H1 (cell line): ENCODE data around the gene YIPF2. TPM values are rescaled to one million over a fixed set of nuclear protein-coding genes. Genes with fewer than 3 reads are reported as not detected.
A peak's percentile ranks its signal among the peaks of the same experiment; 100 is the strongest.

ENCODE experiments used
- CTCF ChIA-PET: fragments of 300-600 bp; sonication (Branson Sonifier 250); formaldehyde crosslinking; loops from one replicate; lab custom pipeline; 2021; ENCODE audit not compliant: partially characterized antibody; lab: Charles Lee
- POLR2A ChIA-PET: fragments of 300-600 bp; sonication (Branson Sonifier 250); formaldehyde crosslinking; loops from one replicate; lab custom pipeline; 2021; ENCODE audit warnings: inconsistent platforms; ENCODE audit not compliant: partially characterized antibody; lab: Charles Lee
- DNase-seq, 2 experiments: peaks; one replicate each; pipeline versions ENCODE4 v3.0.0 to v3.0.0-alpha.2; 2010 to 2022; ENCODE audit warnings: low spot score in 2 of 2, low read depth in 1 of 2, mixed read lengths in 1 of 2
- FAIRE-seq: peaks from 2 replicates; lab custom pipeline; 2011; peaks lifted over from hg19 to GRCh38; lab: Jason Lieb, UNC
- H2AFZ ChIP-seq: 2 replicates; pipeline ENCODE4 v1.8.1; 2012; ENCODE audit warnings: low read length, inconsistent platforms
- H2AK5ac ChIP-seq: 2 replicates; pipeline ENCODE4 v1.6.1; 2013; ENCODE audit warnings: low read depth, low read length
- H2BK120ac ChIP-seq: replicated peaks from 2 replicates; pipeline ENCODE3; 2013; ENCODE audit warnings: low read depth, low read length, inconsistent platforms
- H2BK12ac ChIP-seq: 2 replicates; pipeline ENCODE4 v1.6.1; 2013; ENCODE audit warnings: low read depth, low read length
- H2BK15ac ChIP-seq: 2 replicates; pipeline ENCODE4 v1.6.1; 2013; ENCODE audit warnings: low read length
- H2BK20ac ChIP-seq: 2 replicates; pipeline ENCODE4 v1.6.1; 2013; ENCODE audit warnings: low read length
- H2BK5ac ChIP-seq: 2 replicates; pipeline ENCODE4 v1.6.1; 2013; ENCODE audit warnings: low read depth, low read length
- H3K14ac ChIP-seq: 2 replicates; pipeline ENCODE4 v1.6.1; 2013; ENCODE audit warnings: inconsistent platforms; ENCODE audit not compliant: insufficient read length
- H3K18ac ChIP-seq: 2 replicates; pipeline ENCODE4 v1.6.1; 2013; ENCODE audit warnings: low read length; ENCODE audit errors: extremely low read depth
- H3K23ac ChIP-seq: 2 replicates; pipeline ENCODE4 v1.6.1; 2013; ENCODE audit warnings: inconsistent platforms; ENCODE audit not compliant: insufficient read length
- H3K23me2 ChIP-seq: 2 replicates; pipeline ENCODE4 v1.6.1; 2013; ENCODE audit warnings: low read depth, low read length
- H3K27ac ChIP-seq: 2 replicates; pipeline ENCODE4 v1.6.1; 2011; ENCODE audit warnings: low read depth, low read length, inconsistent platforms
- H3K27me3 ChIP-seq, 4 experiments: replicated peaks in 1 of 4; 1 replicate in 1 of 4; 2 replicates in 3 of 4; pipeline versions ENCODE4 v1.6.1 to v1.8.1; 2011 to 2013; ENCODE audit warnings: low read length in 3 of 4, mild to moderate bottlenecking in 3 of 4, inconsistent platforms in 2 of 4, mixed read lengths in 2 of 4, moderate library complexity in 1 of 4; ENCODE audit not compliant: control insufficient read depth in 3 of 4, insufficient read depth in 3 of 4; ENCODE audit errors: extremely low read depth in 1 of 4
- H3K36me3 ChIP-seq, 4 experiments: 2 replicates each; pipeline versions ENCODE4 v1.6.1 to v1.8.1; 2011 to 2013; ENCODE audit warnings: mild to moderate bottlenecking in 4 of 4, low read length in 3 of 4, moderate library complexity in 2 of 4, control low read depth in 1 of 4, inconsistent platforms in 1 of 4; ENCODE audit not compliant: insufficient read depth in 4 of 4, control insufficient read depth in 2 of 4
- H3K4ac ChIP-seq: replicated peaks from 2 replicates; pipeline ENCODE3; 2013; ENCODE audit warnings: low read length, low read depth, mixed read lengths, inconsistent platforms; ENCODE audit not compliant: insufficient read length
- H3K4me1 ChIP-seq, 4 experiments: replicated peaks in 1 of 4; 1 replicate in 1 of 4; 2 replicates in 3 of 4; pipeline versions ENCODE4 v1.6.1 to v1.8.1; 2011 to 2013; ENCODE audit warnings: low read length in 3 of 4, inconsistent platforms in 2 of 4, mixed read lengths in 1 of 4; ENCODE audit not compliant: insufficient read depth in 4 of 4, control insufficient read depth in 3 of 4
- H3K4me2 ChIP-seq, 2 experiments: 2 replicates each; pipeline versions ENCODE4 v1.6.1 to v1.8.1; 2011 to 2013; ENCODE audit warnings: low read depth in 2 of 2, low read length in 2 of 2, control low read depth in 1 of 2, inconsistent platforms in 1 of 2, mild to moderate bottlenecking in 1 of 2; ENCODE audit not compliant: insufficient read depth in 1 of 2
- H3K4me3 ChIP-seq, 4 experiments: fragments of 200-600, 300-600 bp in 1 of 4; sonication (generic), shearing (Covaris generic), sonication (Bioruptor Twin) in 1 of 4; 2 replicates each; pipeline versions ENCODE4 v1.5.1 to v1.8.1; 2011 to 2016; ENCODE audit warnings: low read length in 4 of 4, low read depth in 3 of 4, control low read depth in 2 of 4, inconsistent platforms in 2 of 4, mild to moderate bottlenecking in 2 of 4, mixed read lengths in 1 of 4, moderate library complexity in 1 of 4; ENCODE audit not compliant: insufficient read depth in 2 of 4; ENCODE audit errors: extremely low read depth in 1 of 4
- H3K56ac ChIP-seq: replicated peaks from 2 replicates; pipeline ENCODE3; 2013; ENCODE audit warnings: low read depth, mild to moderate bottlenecking, mixed read lengths, low read length, inconsistent platforms; ENCODE audit not compliant: insufficient read length
- H3K79me1 ChIP-seq: 2 replicates; pipeline ENCODE4 v1.6.1; 2013; ENCODE audit warnings: low read depth, low read length, control low read depth
- H3K79me2 ChIP-seq, 2 experiments: 2 replicates each; pipeline versions ENCODE4 v1.6.1 to v1.8.1; 2012 to 2013; ENCODE audit warnings: low read length in 2 of 2, mild to moderate bottlenecking in 2 of 2, inconsistent platforms in 1 of 2; ENCODE audit not compliant: insufficient read depth in 2 of 2, control insufficient read depth in 1 of 2
- H3K9ac ChIP-seq, 4 experiments: replicated peaks in 1 of 4; 1 replicate in 1 of 4; 2 replicates in 3 of 4; pipeline versions ENCODE4 v1.6.1 to v1.8.1; 2011 to 2013; ENCODE audit warnings: low read depth in 3 of 4, low read length in 3 of 4, control low read depth in 2 of 4, mild to moderate bottlenecking in 2 of 4, moderate library complexity in 2 of 4, inconsistent platforms in 1 of 4; ENCODE audit errors: extremely low read depth in 1 of 4
- H3K9me3 ChIP-seq, 2 experiments: 2 replicates each; pipeline versions ENCODE4 v1.6.1 to v1.8.1; 2012 to 2013; ENCODE audit warnings: mild to moderate bottlenecking in 2 of 2, moderate library complexity in 2 of 2, control low read depth in 1 of 2, inconsistent platforms in 1 of 2, low read depth in 1 of 2, low read length in 1 of 2, mixed read lengths in 1 of 2; ENCODE audit not compliant: insufficient read depth in 2 of 2
- H4K20me1 ChIP-seq, 2 experiments: replicated peaks in 1 of 2; 2 replicates each; pipeline versions ENCODE3 to v1.8.1; 2011 to 2013; ENCODE audit warnings: inconsistent platforms in 2 of 2, low read length in 2 of 2, mild to moderate bottlenecking in 1 of 2; ENCODE audit not compliant: insufficient read depth in 2 of 2, control insufficient read depth in 1 of 2
- H4K5ac ChIP-seq: 2 replicates; pipeline ENCODE4 v1.6.1; 2013; ENCODE audit warnings: low read length, low read depth, mixed read lengths, inconsistent platforms; ENCODE audit not compliant: insufficient read length
- H4K8ac ChIP-seq: 2 replicates; pipeline ENCODE4 v1.8.0; 2013; ENCODE audit warnings: mild to moderate bottlenecking, moderate library complexity, low read length, inconsistent platforms; ENCODE audit not compliant: insufficient read depth; ENCODE audit errors: extremely low read depth
- H4K91ac ChIP-seq: replicated peaks from 2 replicates; pipeline ENCODE3; 2013; ENCODE audit warnings: low read length, mixed read lengths, inconsistent platforms; ENCODE audit not compliant: insufficient read length
- POU5F1 ChIP-seq: IDR thresholded peaks from 2 replicates; pipeline ENCODE4 v1.6.1; 2011; ENCODE audit warnings: low read depth, mild to moderate bottlenecking, low read length, moderate library complexity
- RAD21 ChIP-seq, 2 experiments: IDR thresholded peaks in 1 of 2; conservative IDR thresholded peaks in 1 of 2; 2 replicates each; pipeline ENCODE4 v1.6.1; 2011; ENCODE audit warnings: low read depth in 2 of 2, low read length in 2 of 2, improper control_type of control experiment in 1 of 2, inconsistent platforms in 1 of 2, mild to moderate bottlenecking in 1 of 2, moderate library complexity in 1 of 2
- SP2 ChIP-seq: IDR thresholded peaks from 2 replicates; pipeline ENCODE4 v1.6.1; 2012; ENCODE audit warnings: mild to moderate bottlenecking, low read length, inconsistent platforms
- SUZ12 ChIP-seq: fragments of 200-600 bp; sonication (generic); IDR thresholded peaks from 2 replicates; pipeline ENCODE4 v1.6.1; 2012; ENCODE audit warnings: mild to moderate bottlenecking, inconsistent platforms, low read length, moderate library complexity, mixed read lengths
- WGBS, 2 experiments: shearing (Covaris generic) in 1 of 2; methylation state at CpG; one replicate each; pipeline versions ENCODE4 v1.1.6 to v1.1.7; 2013 to 2015; ENCODE audit warnings: low lambda C conversion rate in 2 of 2, mixed read lengths in 2 of 2, inconsistent platforms in 1 of 2, low coverage in 1 of 2, missing lambda C conversion rate in 1 of 2; ENCODE audit not compliant: insufficient replicate concordance in 2 of 2, insufficient coverage in 1 of 2, insufficient read length in 1 of 2; ENCODE audit errors: extremely low coverage in 1 of 2, missing lambda C conversion rate in 1 of 2; 5-methylcytosine and 5-hydroxymethylcytosine counted together
- polyA plus RNA-seq, 7 experiments: library from polyadenylated mRNA; depleted of rRNA in 3 of 7; stranded (reverse) in 5 of 7; unstranded in 2 of 7; fragments of >200 nt in 5 of 7; fragments of 200-250 nt in 2 of 7; gene quantifications; 1 replicate in 5 of 7; 2 replicates in 1 of 7; 4 replicates in 1 of 7; pipeline versions ENCODE4 v1.2.1 to v1.2.3, GENCODE V29; 2011 to 2013; ENCODE audit warnings: missing spikeins in 2 of 7, mixed read lengths in 2 of 7
- total RNA-seq: library from RNA; stranded (reverse); fragmentation: NEBNext Ultra II Directional; extraction: Animal tissue kit (Norgen Biotek cat#: 25700); gene quantifications from 2 replicates; pipeline ENCODE4 v1.2.1, GENCODE V29; 2021
- TF ChIP-seq, protein P1 (sequence below): IDR thresholded peaks from 2 replicates; pipeline ENCODE4 v1.6.1; 2011; ENCODE audit warnings: low read length, improper control_type of control experiment

YIPF2 gene
- total and polyA plus RNA-seq, 2 of the 8 experiments (the other 6 are each of a cell fraction or from before 2014, with no cell fraction given), result 48.3 to 112 TPM

DNA sequence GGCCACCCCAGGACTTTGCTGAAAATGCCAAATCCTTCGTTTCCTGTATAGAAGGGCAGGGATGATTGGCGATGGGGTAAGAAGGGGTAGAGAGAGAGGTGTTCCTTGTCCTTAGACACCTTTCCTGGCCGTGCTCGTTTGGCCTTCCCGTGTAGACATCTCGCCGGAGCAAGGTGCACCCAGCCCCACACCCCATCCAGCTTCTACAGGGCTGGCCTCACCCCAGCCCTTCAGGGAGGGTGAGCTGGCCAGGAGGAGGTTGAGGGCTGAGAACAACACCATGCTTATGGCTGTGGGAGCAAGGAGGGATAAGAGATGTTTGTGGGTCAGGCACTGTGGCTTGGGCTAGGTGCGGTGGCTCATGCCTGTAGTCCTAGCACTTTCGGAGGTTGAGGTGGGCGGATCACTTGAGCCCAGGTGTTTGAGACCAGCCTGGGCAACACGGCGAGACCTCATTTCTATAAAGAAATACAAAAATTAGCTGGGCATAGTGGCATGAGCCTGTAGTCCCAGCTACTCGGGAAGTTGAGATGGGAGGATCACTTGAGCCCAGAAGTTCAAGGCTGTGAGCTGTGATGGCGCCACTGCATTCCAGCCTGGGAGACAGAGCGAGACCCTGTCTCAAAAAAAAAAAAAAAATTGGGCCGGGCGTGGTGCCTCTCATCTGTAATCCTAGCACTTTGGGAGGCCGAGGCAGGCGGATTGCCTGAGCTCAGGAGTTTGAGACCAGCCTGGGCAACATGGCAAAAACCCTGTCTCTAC is 47.9 kb upstream of the YIPF2 start:
- no peak overlapping the region for H3K14ac ChIP-seq
- H2BK12ac ChIP-seq, result no peak overlapping the region
- no peaks in the 10 kb centered on the region for H3K27me3 ChIP-seq
- H4K5ac ChIP-seq, result no peak overlapping the region
- H3K23me2 ChIP-seq, result no peaks in the 10 kb centered on the region
- POLR2A ChIA-PET, result interaction anchor here (1.0 to 4.9 kb wide), 2 partner anchors 14 to 46 kb away, joined by 3 to 28 read pairs; partner anchors contain the start of gene SMARCA4
- no peak overlapping the region for H3K4ac ChIP-seq
- H4K8ac ChIP-seq, result no peak overlapping the region
- no peak overlapping the region for H2BK120ac ChIP-seq
- no peak overlapping the region for H2AK5ac ChIP-seq
- H3K23ac ChIP-seq, result no peak overlapping the region
- H3K79me1 ChIP-seq, result peaks cover 25% of the 10 kb centered on the region
- WGBS, 2 experiments, result 95% methylated on average over 16 of the region's 19 CpGs; no CpG with 5 or more reads in 1 of the 2 experiments
- no peaks in the 10 kb centered on the region for H3K36me3 ChIP-seq
- no peak overlapping the region for H2BK20ac ChIP-seq
- TF ChIP-seq, protein P1, sequence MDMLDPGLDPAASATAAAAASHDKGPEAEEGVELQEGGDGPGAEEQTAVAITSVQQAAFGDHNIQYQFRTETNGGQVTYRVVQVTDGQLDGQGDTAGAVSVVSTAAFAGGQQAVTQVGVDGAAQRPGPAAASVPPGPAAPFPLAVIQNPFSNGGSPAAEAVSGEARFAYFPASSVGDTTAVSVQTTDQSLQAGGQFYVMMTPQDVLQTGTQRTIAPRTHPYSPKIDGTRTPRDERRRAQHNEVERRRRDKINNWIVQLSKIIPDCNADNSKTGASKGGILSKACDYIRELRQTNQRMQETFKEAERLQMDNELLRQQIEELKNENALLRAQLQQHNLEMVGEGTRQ, result no peak
- no peak for TF ChIP-seq SUZ12
- no peak for TF ChIP-seq RAD21 (IDR thresholded peaks at IDR 0.05 in 1 of 2, conservative IDR thresholded peaks at IDR 0.05 in 1 of 2; ENCODE audit: low read depth in 2 of 2, low read length in 2 of 2)
- no peak for TF ChIP-seq SP2
- TF ChIP-seq POU5F1, result no peak
- TF ChIP-seq, all 59 proteins: peak for 0
- H3K18ac ChIP-seq, result no peak overlapping the region
- no peak overlapping the region for H4K91ac ChIP-seq
- H3K9me3 ChIP-seq, result no peaks in the 10 kb centered on the region; a peak in 1 of 4 replicates
- H3K4me1 ChIP-seq, result peaks cover 0 to 3% (median 0%) of the 10 kb centered on the region in 4 experiments; a peak in 4 of 7 replicates
- CTCF ChIA-PET, result interaction anchor here (0.6 to 2.1 kb wide), 9 partner anchors 11 to 750 kb away, joined by 3 to 5 read pairs (median 4); no protein-coding TSS in a partner anchor
- 0 out of 2 replicates have a peak overlapping the region, but pooled peaks have one; percentile 8 for H2BK5ac ChIP-seq
- no peak overlapping the region for H3K27ac ChIP-seq
- no peak for FAIRE-seq
- H3K4me2 ChIP-seq, result no peak overlapping the region
- H3K79me2 ChIP-seq, result peaks cover 29 to 94% of the 10 kb centered on the region in 2 experiments
- H3K4me3 ChIP-seq, result no peak overlapping the region
- no peak overlapping the region for H2AFZ ChIP-seq
- DNase-seq, result no peak
- no peak overlapping the region for H3K9ac ChIP-seq
- H2BK15ac ChIP-seq, result no peak overlapping the region
- H4K20me1 ChIP-seq, result peaks cover 20 to 39% of the 10 kb centered on the region in 2 experiments
- no peak overlapping the region for H3K56ac ChIP-seq
